Activated CD8-positive, alpha-beta T cell treated with anti-CD3 and anti-CD28 coated beads for 36 hours (primary cell): ENCODE measurements around the gene MOSPD2. TPM values are rescaled to one million over a fixed set of nuclear protein-coding genes. Genes with fewer than 3 reads are reported as not detected.

Experiments
- ATAC-seq: fragments of 200-7000 bp; cut with Tn5 transposase; one replicate; pipeline ENCODE4 v1.10.0; 2021; ENCODE audit warnings: mild to moderate bottlenecking, moderate library complexity
- CTCF ChIA-PET: fragments of 350-600 bp; sonication (Branson Sonifier 250); formaldehyde crosslinking; loops from one replicate; lab custom pipeline; 2021; ENCODE audit warnings: antibody characterized with exemption; lab: Charles Lee
- POLR2A ChIA-PET: fragments of 350-600 bp; sonication (Branson Sonifier 250); formaldehyde crosslinking; loops from one replicate; lab custom pipeline; 2021; ENCODE audit warnings: antibody characterized with exemption; lab: Charles Lee
- DNase-seq: peaks from one replicate; pipeline ENCODE4 v3.0.0-alpha.2; 2020
- H3K27ac Mint-ChIP-seq: one replicate; pipeline ENCODE4 v1.8.0; 2021; ENCODE audit warnings: mild to moderate bottlenecking, mixed read lengths
- H3K27me3 Mint-ChIP-seq: one replicate; pipeline ENCODE4 v1.8.0; 2021; ENCODE audit warnings: mixed read lengths
- H3K36me3 Mint-ChIP-seq: one replicate; pipeline ENCODE4 v1.8.0; 2021; ENCODE audit warnings: low read depth, mixed read lengths
- H3K4me1 Mint-ChIP-seq: one replicate; pipeline ENCODE4 v1.8.0; 2021; ENCODE audit warnings: low read depth, mixed read lengths
- H3K4me3 Mint-ChIP-seq: one replicate; pipeline ENCODE4 v1.8.0; 2021; ENCODE audit warnings: mild to moderate bottlenecking, moderate library complexity, mixed read lengths
- H3K9me3 Mint-ChIP-seq: one replicate; pipeline ENCODE4 v1.8.0; 2021; ENCODE audit warnings: mixed read lengths
- CTCF ChIP-seq: fragments of 200-600 bp; IDR thresholded peaks from one replicate; pipeline ENCODE4 v1.8.0; 2022; ENCODE audit warnings: antibody characterized with exemption, mild to moderate bottlenecking
- intact Hi-C: fragments of 100-400 bp; cut with micrococcal nuclease; formaldehyde crosslinking; loops from one replicate; pipeline ENCODE4 v1.10.0; 2022
- total RNA-seq, 2 experiments: library from RNA; stranded (reverse); gene quantifications; one replicate each; pipeline ENCODE4 v1.2.3, GENCODE V29; 2021

MOSPD2 gene
- total RNA-seq, 2 experiments from 2014 or later: 11.0 to 11.6 TPM

- Mint-ChIP-seq H3K4me3 (no peak overlapping the region), H3K27ac (no peak overlapping the region), H3K36me3 (peaks cover 23% of the 10 kb centered on the region), H3K9me3 (no peaks in the 10 kb centered on the region), H3K4me1 (peaks cover 3% of the 10 kb centered on the region), H3K27me3 (no peaks in the 10 kb centered on the region)
- ATAC-seq (no peak), DNase-seq (no peak)
- no peak for TF ChIP-seq CTCF
- ChIA-PET CTCF (no interaction called here), POLR2A (no interaction called here)
- intact Hi-C loops: no loop called here
Measured at GRCh38 chrX:14865201-14865600, 8.0 kb upstream of the MOSPD2 start.

- CTCF ChIA-PET: no interaction called here
- Mint-ChIP-seq H3K9me3 (no peaks in the 10 kb centered on the region), H3K36me3 (peaks cover 22% of the 10 kb centered on the region), H3K27me3 (no peaks in the 10 kb centered on the region), H3K4me1 (peaks cover 16% of the 10 kb centered on the region), H3K27ac (no peak overlapping the region), H3K4me3 (peak overlapping the region; percentile 82)
- ATAC-seq (no peak), DNase-seq (no peak)
- intact Hi-C loops: no loop called here
- no peak for TF ChIP-seq CTCF
- POLR2A ChIA-PET: no interaction called here
Measured at GRCh38 chrX:14871767-14872166, 1.5 kb upstream of the MOSPD2 start.

GRCh38 chrX:14872355-14872754, 866 bp upstream of the MOSPD2 start:
- DNase-seq: peak; percentile 42

GRCh38 chrX:14873676-14874049, 442 bp downstream of the MOSPD2 start:
- ChIA-PET POLR2A (no interaction called here), CTCF (no interaction called here)
- ATAC-seq (no peak), DNase-seq (no peak)
- Mint-ChIP-seq H3K9me3 (no peaks in the 10 kb centered on the region), H3K27me3 (no peaks in the 10 kb centered on the region), H3K4me3 (peak overlapping the region; percentile 82), H3K36me3 (peaks cover 9% of the 10 kb centered on the region), H3K27ac (peak overlapping the region; percentile 85), H3K4me1 (peaks cover 18% of the 10 kb centered on the region)
- no peak for TF ChIP-seq CTCF
- intact Hi-C loops: no loop called here

More at GRCh38 chrX:14872355-14872754, 866 bp upstream of the MOSPD2 start:
- H3K27me3 Mint-ChIP-seq: no peaks in the 10 kb centered on the region
- peak overlapping the region; percentile 82 for H3K4me3 Mint-ChIP-seq
- ATAC-seq: no peak
- CTCF ChIA-PET: no interaction called here
- intact Hi-C loops: no loop called here
- H3K36me3 Mint-ChIP-seq: peaks cover 20% of the 10 kb centered on the region
- H3K9me3 Mint-ChIP-seq: no peaks in the 10 kb centered on the region
- no peak for TF ChIP-seq CTCF
- H3K27ac Mint-ChIP-seq: peak overlapping the region; percentile 80
- peaks cover 16% of the 10 kb centered on the region for H3K4me1 Mint-ChIP-seq
- POLR2A ChIA-PET: interaction anchor here (0.7 kb wide), 1 partner anchor 26 kb away, joined by 3 read pairs; no protein-coding TSS in a partner anchor

- no peak for TF ChIP-seq CTCF
- POLR2A ChIA-PET: no interaction called here
- Mint-ChIP-seq H3K27me3 (no peaks in the 10 kb centered on the region), H3K4me1 (peaks cover 24% of the 10 kb centered on the region), H3K4me3 (no peak overlapping the region), H3K27ac (no peak overlapping the region), H3K36me3 (peaks cover 8% of the 10 kb centered on the region), H3K9me3 (no peaks in the 10 kb centered on the region)
- no peak for ATAC-seq
- DNase-seq: no peak
- CTCF ChIA-PET: no interaction called here
- intact Hi-C loops: no loop called here
Measured at GRCh38 chrX:14875624-14876023, 2.4 kb downstream of the MOSPD2 start.
